Measurements from ENCODE around the gene HRC.

HRC gene

GRCh38 chr19:49160450-49161189 lies 5.4 kb upstream of the HRC start:
- no peak for DNase-seq

GRCh38 chr19:49157445-49158224 lies 2.4 kb upstream of the HRC start, which contains the start of gene TRPM4:
TRPM4 (plus strand) TSS chr19:49157792; CDS start chr19:49157867, 75 bp downstream.
- DNase-seq, result peak; percentile 78

- DNase-seq, result no peak
Measured at GRCh38 chr19:49155820-49156346, 687 bp upstream of the HRC start.

- no peak for DNase-seq
Measured at GRCh38 chr19:49154279-49154678, 917 bp downstream of the HRC start.

GRCh38 chr19:49153167-49153809 lies 1.9 kb downstream of the HRC start:
- no peak for DNase-seq

GRCh38 chr19:49152119-49152550 lies 3.1 kb downstream of the HRC start:
- DNase-seq, result no peak

GRCh38 chr19:49151267-49152118 lies 3.7 kb downstream of the HRC start:
- peak; percentile 31 for DNase-seq

GRCh38 chr19:49150944-49151243 lies 4.3 kb downstream of the HRC start:
- DNase-seq, result no peak

- DNase-seq, result peak; percentile 85
Measured at GRCh38 chr19:49150106-49150943, 4.9 kb downstream of the HRC start.

GRCh38 chr19:49149652-49150105 lies 5.5 kb downstream of the HRC start:
- peak; percentile 89 for DNase-seq

- peak; percentile 92 for DNase-seq
Measured at GRCh38 chr19:49148784-49149651, 6.2 kb downstream of the HRC start.

GRCh38 chr19:49148044-49148682 lies 7.0 kb downstream of the HRC start:
- no peak for DNase-seq

GRCh38 chr19:49146408-49146770 lies 8.8 kb downstream of the HRC start:
- peak; percentile 33 for DNase-seq

- DNase-seq, result peak; percentile 77
Measured at GRCh38 chr19:49145573-49146407, 9.4 kb downstream of the HRC start.

GRCh38 chr19:49142866-49143335 lies 12.3 kb downstream of the HRC start:
- DNase-seq, result peak; percentile 92

- no peak for DNase-seq
Measured at GRCh38 chr19:49141352-49141751, 13.8 kb downstream of the HRC start.

GRCh38 chr19:49140951-49141350 lies 14.2 kb downstream of the HRC start:
- DNase-seq, result no peak

- no peak for DNase-seq
Measured at GRCh38 chr19:49136771-49137171, 18.4 kb downstream of the HRC start.

GRCh38 chr19:49135686-49136085 lies 19.5 kb downstream of the HRC start:
- no peak for DNase-seq
